HG03575 (cell line): ENCODE results near the gene DECR2.

Experiments used
- ATAC-seq: cut with Tn5 transposase; IDR thresholded peaks from one replicate; pipeline ENCODE4 v1.9.1; 2021; ENCODE audit not compliant: unreplicated experiment, insufficient number of reproducible peaks, low FRiP score; ENCODE audit errors: extremely low read depth

The DECR2 gene

GRCh38 chr16:364595-365491, 36.8 kb upstream of the DECR2 start:
- no peak for ATAC-seq

GRCh38 chr16:366476-366875, 35.2 kb upstream of the DECR2 start:
- no peak for ATAC-seq

- no peak for ATAC-seq
Observed at GRCh38 chr16:367333-367903, 34.3 kb upstream of the DECR2 start.

GRCh38 chr16:368388-369158, 33.1 kb upstream of the DECR2 start:
- no peak for ATAC-seq

- no peak for ATAC-seq
Observed at GRCh38 chr16:369275-369865, 32.3 kb upstream of the DECR2 start.

GRCh38 chr16:369866-370436, 31.7 kb upstream of the DECR2 start:
- no peak for ATAC-seq

GRCh38 chr16:370443-370842, 31.2 kb upstream of the DECR2 start, which contains the start of gene MRPL28:
Gene MRPL28 (minus strand): TSS chr16:370538. CDS start chr16:370218, 320 bp downstream.
- ATAC-seq = no peak

- no peak for ATAC-seq
Observed at GRCh38 chr16:370979-371514, 30.6 kb upstream of the DECR2 start.

GRCh38 chr16:371515-372301, 30.0 kb upstream of the DECR2 start:
- ATAC-seq = no peak

GRCh38 chr16:372302-372983, 29.2 kb upstream of the DECR2 start:
- ATAC-seq = no peak

- no peak for ATAC-seq
Observed at GRCh38 chr16:373020-373598, 28.6 kb upstream of the DECR2 start.

- ATAC-seq = no peak
Observed at GRCh38 chr16:373848-374615, 27.7 kb upstream of the DECR2 start.

- ATAC-seq = no peak
Observed at GRCh38 chr16:374616-374926, 27.1 kb upstream of the DECR2 start.

- ATAC-seq = no peak
Observed at GRCh38 chr16:375212-375611, 26.5 kb upstream of the DECR2 start.

GRCh38 chr16:375927-376816, 25.5 kb upstream of the DECR2 start:
- no peak for ATAC-seq
